Lower leg skin (tissue), 3 donors: Measurements from ENCODE around the gene ZCCHC24.

Source experiments
- CTCF ChIP-seq, 3 donors: fragments of 450-650 bp; IDR thresholded peaks; one replicate each; pipeline ENCODE4 v1.5.1; 2016; ENCODE audit warnings: antibody characterized with exemption in 3 of 3, mild to moderate bottlenecking in 3 of 3, moderate library complexity in 2 of 3
- POLR2A ChIP-seq, 2 donors: fragments of 450-650 bp; IDR thresholded peaks; one replicate each; pipeline ENCODE4 v1.6.1; 2016 to 2017; ENCODE audit warnings: antibody characterized with exemption in 2 of 2, mild to moderate bottlenecking in 1 of 2, moderate library complexity in 1 of 2

- TF ChIP-seq POLR2A (IDR thresholded peaks at IDR 0.05) (no peak), CTCF (IDR thresholded peaks at IDR 0.05) (no peak)
These were observed 8.6 kb downstream of the ZCCHC24 start for GRCh38 chr10:79436850-79437103.
